CD4-positive, alpha-beta T cell treated with Interleukin-2 at 100 ng/mL for 4 hours (primary cell): ENCODE results near the gene TIMM23.
"Not testable (repeated sequence)": the region's sequence is repeated elsewhere in the genome, so short reads cannot be mapped to it uniquely, and the experiment has no call there.

ENCODE experiments used
- DNase-seq: peaks from one replicate; pipeline ENCODE4 v3.0.0-alpha.2; 2020; ENCODE audit warnings: low spot score

Gene TIMM23, protein sequence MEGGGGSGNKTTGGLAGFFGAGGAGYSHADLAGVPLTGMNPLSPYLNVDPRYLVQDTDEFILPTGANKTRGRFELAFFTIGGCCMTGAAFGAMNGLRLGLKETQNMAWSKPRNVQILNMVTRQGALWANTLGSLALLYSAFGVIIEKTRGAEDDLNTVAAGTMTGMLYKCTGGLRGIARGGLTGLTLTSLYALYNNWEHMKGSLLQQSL

DNA sequence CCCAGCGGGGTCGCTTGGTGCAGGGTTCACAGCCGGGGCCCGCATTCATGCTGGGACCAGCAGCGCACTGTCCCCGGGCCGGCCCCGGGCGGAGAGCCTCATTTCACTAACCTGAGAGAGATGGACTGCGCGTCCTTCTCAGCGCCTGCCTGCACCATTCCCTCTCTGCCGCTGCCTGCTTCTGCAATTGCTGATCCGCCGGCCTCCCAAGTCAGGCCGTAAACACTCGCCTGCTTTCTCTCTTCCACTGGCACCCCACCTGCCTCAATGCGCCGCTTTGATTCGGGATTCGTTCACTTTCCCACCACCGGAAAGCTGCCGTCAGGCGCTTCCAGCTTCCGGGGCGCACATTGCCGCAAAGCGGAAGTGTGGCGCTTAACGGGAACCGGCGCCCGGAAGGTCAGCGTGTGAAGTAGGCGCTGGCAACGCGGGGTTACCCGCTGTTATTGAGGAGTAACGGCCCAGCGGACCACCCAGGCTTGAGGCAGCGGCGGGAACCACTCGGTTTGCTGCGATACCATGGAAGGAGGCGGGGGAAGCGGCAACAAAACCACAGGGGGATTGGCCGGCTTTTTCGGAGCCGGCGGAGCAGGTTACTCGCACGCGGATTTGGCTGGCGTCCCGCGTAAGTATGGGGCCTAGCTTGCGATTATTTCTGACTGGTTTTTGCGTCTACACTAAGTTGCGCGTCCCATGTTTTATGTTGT lies at the start of gene TIMM23:
Gene TIMM23 (plus strand): TSS at position 384 of the 707 bp plus-strand sequence. CDS start 136 bp downstream, at position 520.
- peak; percentile 88 for DNase-seq

DNA sequence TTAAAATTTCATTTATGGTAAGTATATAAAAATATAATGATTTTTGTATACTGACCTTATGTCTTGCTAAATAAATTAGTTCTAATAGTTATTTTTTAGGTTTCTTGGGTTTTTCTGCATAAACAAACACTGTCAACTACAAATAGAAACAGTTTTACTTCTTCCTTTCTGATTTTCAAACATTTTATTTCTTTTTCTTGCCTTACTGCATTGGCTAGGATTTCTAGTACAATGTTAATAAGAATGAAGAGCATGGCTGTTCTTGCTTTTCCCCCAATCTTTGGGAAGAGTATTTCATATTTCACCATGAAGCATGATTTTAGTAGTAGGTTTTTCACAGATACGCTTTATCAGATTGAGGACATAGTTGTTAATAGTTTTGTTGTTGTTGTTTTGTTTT lies 45.5 kb upstream of the TIMM23 start:
- not testable (repeated sequence) for DNase-seq

DNA sequence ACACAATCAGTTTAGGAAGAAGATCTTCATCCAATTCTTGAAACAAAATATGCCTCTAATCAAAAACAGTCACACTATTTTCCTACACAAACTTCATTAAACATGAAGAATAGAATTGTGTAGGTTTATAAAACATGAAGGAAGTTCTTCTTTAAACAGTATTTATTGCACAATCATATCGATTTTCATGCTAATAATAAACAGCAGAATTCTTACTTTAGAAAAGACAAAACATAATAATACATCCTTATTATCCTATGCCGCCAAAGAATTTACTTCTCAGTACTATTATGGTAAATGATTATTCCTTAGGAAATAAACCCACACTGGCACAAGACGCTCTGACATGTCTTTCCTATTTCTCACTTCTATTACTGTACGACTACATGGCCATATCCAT lies 41.0 kb upstream of the TIMM23 start:
- not testable (repeated sequence) for DNase-seq

DNA sequence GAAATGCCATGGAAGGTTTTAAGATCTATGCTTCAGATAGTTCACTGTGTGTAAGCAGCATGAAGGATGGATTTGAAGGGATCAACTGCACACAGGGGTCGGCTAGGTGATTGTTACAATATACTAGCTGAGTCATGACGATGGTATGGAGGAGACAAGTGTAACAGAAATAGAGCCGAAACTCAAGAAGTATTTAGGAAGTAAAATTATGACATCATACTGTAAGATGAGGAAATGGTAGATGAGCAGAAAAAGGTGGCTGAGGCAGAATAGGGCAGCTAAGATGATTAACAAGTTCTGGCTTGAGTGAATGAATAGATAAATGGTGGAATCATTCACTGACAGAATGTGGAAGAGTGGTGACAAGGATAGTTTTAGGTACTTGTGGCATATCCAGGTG lies 37.5 kb upstream of the TIMM23 start:
- DNase-seq: not testable (repeated sequence)

DNA sequence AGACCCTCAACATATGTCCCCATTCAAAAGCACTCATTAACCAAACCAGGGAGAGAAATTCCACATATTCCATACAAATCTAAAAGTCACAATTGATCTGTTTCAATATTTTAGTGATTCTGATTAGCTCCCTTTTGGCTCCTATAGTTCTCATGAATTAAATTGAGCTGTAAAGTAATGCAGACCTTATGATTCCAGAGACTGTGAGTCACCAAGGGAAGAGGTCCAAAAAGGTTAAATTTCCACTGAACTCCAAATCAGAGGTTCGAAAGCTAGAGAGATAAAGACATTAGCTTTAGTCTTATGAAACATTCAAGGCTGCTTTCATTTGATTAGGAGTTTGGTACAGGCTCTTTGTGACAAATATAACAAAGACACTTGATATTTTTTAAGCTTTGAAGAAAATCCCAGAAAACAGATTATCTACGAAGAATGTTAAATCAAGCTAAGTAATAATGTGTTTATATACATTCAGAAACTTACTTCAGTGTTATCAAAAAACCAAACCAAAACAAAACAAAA lies 33.1 kb upstream of the TIMM23 start:
- not testable (repeated sequence) for DNase-seq

DNA sequence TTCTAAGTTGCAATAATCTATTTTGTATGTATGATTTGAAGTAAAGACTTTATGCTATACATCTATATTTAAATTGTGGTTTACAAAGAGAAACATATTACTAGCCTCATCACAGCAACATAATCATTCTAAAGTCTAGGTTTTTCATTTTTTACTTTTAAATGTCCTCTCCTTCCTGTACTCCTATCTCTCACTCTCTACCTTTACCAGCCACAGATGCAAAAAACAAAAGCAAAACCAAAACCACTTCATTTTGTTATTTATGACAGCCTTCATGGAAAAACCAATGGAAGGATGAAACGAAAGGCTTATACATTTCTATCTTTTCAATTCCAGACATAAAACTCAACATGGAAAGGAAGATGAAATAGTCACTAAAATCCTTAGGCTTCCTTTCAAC lies 31.1 kb upstream of the TIMM23 start:
- DNase-seq: not testable (repeated sequence)

DNA sequence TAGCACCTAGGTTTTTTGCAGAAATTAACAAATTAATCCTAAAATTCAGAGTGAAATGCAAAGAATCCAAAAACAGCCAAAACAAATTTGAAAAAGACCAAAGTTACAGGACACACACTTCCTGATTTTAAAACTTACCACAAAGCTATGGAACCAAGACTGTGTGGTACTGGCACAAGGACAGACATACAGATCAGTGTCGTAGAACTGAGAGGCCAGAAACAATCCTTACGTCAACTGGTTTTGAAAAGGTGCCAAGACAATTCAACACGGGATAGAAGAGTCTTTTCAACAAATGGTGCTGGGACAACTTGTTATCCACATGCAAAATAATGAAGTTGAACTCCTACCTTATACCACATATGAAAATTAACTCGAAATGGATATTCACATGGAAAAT lies 26.8 kb upstream of the TIMM23 start:
- not testable (repeated sequence) for DNase-seq

DNA sequence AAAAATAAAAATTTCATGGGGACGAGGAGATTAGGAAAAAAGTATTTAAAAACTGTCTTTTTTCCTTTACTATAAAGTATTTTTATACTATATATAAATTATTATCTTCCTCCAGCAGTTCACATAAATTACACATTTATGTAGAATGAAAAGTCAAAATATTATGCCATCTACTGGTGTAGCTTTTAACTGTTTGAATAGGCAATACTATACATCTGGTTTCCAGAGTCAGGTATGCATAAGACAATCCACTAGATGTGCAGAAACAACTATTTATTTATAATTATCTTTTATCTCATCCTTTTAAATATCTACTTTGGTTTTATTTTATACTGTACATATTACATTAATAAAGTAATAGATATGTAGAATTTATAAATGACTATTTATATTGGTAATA lies 24.9 kb upstream of the TIMM23 start:
- not testable (repeated sequence) for DNase-seq

DNA sequence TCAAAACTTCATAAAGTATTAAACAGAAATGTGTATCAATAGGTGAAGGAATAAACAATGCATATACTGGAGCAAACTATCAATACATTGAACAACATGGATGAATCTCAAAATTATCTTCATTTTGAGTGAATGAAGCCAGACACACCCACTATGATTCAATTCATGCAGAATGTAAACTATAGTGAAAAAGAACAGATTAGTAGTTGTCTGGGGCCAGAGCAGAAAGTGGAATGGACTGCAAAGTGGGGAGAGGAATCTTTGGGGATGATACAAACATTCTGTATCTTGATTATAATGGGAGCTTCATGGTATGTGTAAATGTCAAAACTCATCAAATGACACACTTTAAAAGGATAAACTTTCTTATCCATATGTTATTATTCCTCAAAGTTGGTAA lies 23.5 kb upstream of the TIMM23 start:
- not testable (repeated sequence) for DNase-seq

DNA sequence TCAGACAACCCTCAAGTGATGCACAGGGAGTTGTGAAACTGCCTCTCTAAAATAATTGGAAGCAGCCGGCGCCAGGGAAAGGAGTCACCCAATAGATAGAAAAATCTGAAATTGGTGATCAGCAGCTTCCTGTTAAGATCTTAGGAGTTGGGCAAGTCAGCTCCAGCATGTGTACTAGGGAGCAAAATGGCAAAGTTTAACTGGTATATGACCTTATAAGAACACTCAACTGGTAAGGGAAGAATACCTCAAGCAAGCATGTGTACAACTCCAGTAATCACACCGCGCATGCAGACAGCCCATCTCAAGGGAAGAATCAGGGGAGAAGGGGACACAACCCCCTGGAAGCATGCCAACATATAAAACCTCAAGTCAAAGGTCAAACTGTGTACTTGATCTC lies 17.9 kb upstream of the TIMM23 start:
- DNase-seq: not testable (repeated sequence)

DNA sequence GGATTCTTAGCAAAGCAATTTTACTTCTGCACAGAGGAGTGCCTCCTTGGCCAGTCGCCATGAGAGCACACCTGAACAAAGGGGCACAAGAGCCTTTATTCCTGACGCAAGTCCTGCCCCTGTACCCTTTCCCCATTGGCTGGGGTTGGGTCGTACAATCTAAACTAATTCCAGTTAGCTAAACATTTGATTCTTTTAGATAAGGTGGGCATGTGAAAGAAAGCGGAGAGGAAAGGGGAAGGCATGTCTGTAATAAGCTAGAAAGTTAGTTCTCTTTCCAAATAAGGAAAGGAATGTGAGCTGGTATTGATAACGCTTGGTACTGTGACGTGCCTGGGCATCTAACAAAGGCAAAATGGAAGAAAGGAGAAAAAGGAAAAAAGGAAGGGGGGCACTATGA lies 15.7 kb upstream of the TIMM23 start:
- DNase-seq: not testable (repeated sequence)

DNA sequence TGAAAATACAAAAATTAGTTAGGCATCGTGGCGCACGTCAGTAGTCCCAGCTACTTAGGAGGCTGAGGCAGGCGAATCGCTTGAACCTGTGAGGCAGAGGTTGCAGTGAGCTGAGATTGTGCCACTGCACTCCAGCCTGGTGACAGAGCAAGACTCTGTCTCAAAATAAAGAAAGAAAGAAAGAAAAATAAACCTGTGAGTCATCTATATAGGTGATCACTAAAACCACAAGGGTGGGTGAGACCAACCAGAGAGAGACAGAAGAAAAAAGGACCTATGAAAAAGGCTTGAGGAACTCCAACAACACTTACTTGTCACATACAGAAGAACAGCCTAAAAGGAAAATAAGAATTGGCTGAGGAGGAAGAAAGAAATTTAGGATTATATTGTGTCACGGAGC lies 14.4 kb upstream of the TIMM23 start:
- DNase-seq: not testable (repeated sequence)

DNA sequence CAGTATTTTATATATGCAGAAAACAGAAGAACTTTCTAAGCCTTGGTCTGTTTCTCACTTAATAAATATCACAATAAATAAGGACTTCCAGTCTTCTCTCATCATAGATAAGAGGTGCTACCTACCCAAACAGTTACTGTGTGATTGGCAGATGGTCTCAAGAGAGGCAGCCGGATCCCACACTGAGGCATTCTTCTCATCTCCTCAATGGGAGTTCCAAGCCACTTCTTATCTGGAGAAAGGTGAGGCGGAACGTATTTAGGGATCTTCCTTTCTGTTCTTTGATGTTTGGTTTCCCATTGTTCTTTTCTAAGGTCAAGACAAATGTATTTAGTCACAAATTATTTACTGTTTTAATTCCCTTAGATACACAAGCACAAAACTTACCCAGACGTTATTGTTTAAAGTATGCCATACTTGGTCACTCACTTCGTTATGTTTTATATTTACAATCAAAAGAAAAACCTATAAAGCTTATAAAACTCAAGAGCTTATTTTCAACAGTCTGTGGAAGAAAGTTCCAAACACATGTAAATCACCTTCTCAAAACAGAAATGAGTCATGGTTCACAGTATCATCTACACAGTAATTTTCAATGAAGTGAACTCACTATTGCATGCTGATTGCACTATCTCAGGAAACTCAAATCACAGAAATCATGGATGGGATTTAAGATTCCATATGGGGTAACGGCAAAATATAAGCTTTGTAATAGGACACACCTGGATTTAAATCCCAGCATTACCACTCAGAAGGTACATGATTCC lies 9.4 kb upstream of the TIMM23 start:
- DNase-seq: not testable (repeated sequence)

DNA sequence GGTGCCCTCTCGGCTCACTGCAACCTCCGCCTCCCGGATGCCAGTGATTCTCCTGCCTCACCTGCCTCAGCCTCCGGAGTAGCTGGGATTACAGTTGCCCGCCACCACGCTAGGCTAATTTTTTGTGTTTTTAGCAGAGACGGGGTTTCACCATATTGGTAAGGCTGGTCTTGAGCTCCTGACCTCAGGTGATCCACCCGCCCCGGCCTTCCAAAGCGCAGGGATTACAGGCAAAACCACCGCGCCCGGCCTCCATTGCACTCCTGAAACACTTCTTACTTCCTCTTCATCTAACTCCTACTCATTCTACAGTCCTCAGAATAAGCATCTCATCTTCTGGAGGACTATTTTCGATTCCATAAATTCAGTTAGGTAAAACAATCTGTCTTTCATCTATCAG lies 1.3 kb upstream of the TIMM23 start:
- DNase-seq: not testable (repeated sequence)

DNA sequence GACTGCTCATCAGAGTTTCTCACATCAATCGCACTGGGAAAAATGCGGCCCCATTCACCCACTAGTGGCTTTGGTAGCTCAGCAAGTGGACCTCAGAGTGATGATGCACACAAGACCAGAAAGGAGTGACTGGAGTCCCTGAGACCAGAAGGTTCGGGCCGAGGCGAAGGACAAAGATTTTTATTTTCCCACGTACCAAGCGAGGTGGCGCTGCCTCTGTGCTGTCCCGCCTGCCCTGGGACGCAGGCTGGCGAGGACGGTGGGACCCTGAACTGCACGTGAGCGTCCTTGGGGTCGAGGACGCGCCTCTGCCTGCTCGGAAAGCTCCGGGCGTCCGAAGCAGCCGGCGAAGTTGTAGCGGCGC lies 565 bp upstream of the TIMM23 start:
- not testable (repeated sequence) for DNase-seq

DNA sequence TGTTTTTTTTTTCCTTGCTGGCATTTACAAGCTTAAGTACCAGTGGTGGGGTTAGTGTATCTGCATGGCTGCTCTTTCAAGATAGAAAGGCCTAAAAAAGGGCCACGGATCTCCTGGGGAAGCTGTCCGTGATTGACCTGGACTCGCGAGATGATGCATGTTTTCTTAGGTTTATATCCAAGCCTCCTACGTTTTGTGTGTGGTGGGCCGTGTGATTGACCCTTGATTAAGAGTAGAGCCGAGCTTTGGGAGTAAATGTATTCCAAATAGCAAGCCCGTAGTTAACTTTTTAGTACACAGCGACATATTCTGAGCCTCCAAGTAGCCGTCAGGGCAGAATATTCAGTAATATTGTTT lies 502 bp downstream of the TIMM23 start:
- not testable (repeated sequence) for DNase-seq

DNA sequence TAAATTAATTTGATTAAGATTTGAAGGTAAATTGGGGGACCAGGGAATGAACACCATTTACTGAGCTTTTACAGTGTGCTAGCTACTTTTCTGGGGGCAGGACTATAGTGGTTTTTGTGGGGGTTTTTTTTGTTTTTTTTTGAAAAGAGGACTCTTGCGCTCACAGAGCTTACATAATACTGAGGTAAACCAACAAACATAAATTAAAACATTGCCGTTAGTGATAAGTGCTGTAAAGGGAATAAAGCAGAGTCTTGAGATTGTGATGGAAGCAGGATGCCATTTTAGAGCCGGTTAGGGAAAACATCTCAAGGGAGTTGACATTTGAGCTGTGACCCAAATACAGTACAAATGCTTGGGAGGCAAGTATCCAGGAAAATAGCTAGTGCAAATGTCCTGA lies 1.8 kb downstream of the TIMM23 start:
- DNase-seq: not testable (repeated sequence)

DNA sequence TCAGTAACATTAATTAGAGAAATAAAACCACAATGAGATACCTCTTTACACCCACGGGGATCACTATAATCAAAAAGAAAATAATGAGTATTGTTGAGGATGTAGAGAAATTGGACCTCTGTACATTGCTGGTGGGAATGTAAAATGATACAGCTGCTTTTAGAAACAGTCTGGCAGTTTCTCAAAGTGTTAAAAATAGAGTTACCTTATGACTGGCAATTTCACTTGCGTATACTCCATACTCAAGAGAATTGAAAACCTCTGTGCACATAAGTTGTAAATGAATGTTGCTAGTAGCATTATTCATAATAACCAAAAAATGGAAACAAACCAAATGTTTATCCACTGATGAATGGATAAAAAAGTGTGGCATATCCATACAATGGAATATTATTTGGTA lies 6.3 kb downstream of the TIMM23 start:
- not testable (repeated sequence) for DNase-seq

DNA sequence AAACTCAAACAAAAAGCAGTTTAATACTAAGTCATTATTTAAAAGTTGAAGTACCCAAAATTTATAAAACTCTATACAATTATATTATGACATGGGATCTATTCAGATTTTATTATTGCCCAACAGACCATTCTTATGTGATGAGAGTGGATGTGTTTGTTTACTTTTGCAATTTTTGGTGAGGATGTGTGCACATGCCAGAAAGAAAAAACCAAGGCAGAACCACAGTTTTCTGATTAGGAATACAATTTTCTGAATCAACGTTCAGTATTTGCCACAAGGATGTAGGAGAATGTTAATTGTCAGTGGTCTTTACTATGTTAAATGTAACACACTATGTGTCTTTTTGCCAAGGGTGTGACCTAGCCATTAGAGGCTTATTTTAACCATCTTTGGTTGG lies 9.1 kb downstream of the TIMM23 start:
- not testable (repeated sequence) for DNase-seq

DNA sequence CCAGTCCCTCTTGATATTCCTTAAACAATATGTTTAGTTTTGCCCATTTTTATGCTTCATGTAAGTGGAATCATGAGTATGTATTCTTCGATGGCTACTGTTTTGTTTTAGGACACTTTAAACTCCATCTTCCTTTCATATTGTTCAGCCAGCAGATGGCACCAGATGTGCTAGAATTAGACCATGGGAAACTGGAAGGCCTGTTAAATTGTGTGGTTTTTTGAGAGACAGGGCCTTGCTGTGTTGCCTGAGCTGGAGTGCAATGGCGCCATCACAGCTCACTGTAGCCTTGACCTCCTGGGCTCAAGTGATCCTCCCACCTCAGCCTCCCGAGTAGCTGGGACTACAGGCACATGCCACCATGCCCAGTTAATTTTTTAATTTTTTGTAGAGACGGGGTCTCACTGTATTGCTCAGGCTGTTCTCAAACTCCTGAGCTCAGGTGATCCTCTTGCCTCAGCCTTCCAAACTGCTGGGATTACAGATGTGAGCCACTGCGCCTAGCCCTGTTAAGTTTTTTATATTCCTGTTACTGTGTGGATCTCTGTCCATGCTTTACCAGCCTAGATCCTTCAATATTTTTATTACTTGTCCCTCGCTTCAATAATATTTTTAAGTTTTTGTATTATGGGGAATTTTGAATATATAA lies 11.4 kb downstream of the TIMM23 start:
- DNase-seq: peak; percentile 63

DNA sequence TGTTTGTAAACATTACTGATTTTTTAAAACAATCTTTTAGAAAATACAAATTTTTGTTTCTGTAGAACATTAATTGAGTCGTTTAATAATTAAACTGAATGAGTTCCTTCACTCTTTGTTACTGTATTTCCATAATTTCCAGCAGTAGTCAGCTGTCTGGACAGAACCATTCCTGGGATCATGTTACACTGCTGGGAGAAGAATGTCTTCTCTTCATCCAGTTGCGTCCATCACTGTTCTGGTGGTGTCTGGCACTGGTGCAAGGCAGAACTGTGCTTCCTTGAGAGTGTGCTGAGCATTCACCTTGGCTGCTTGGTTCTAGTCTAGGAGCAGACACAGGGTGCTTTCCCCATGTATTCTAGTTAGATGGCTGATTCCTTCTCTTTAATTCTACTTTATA lies 12.2 kb downstream of the TIMM23 start:
- not testable (repeated sequence) for DNase-seq

DNA sequence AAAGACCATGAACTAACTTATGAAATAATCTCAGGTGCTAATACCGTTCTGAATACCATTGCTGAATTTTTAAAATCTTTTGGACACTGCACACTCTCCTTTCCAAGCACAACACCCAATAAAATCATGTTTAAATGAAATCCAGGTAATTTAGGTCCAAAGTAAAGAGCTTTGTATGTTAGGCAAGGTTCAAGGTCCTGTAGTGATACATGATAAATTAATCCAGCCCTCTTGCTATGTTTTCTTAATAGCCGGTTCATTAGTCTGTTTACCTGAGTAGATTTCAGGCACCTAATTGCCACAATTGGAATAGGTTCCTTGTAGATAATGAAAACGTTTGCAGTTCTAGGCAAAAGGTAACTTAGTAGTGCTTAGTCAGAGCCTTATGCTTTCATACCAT lies 13.3 kb downstream of the TIMM23 start:
- DNase-seq: not testable (repeated sequence)
